ENCODE measurements around the gene L3MBTL4.

Gene L3MBTL4

GRCh38 chr18:5944448-5944847, 470.3 kb downstream of the L3MBTL4 start:
- no peak for DNase-seq

GRCh38 chr18:5943514-5943913, 471.2 kb downstream of the L3MBTL4 start:
- DNase-seq, result no peak

GRCh38 chr18:5942591-5942990, 472.1 kb downstream of the L3MBTL4 start:
- DNase-seq, result no peak

GRCh38 chr18:5941890-5942289, 472.8 kb downstream of the L3MBTL4 start:
- DNase-seq, result no peak

- no peak for DNase-seq
Observed at GRCh38 chr18:5939801-5940667, 474.7 kb downstream of the L3MBTL4 start.

- no peak for DNase-seq
Observed at GRCh38 chr18:5937795-5938194, 476.9 kb downstream of the L3MBTL4 start.

- no peak for DNase-seq
Observed at GRCh38 chr18:5937121-5937520, 477.6 kb downstream of the L3MBTL4 start.

GRCh38 chr18:5930789-5931188, 483.9 kb downstream of the L3MBTL4 start:
- DNase-seq, result no peak

- no peak for DNase-seq
Observed at GRCh38 chr18:5918205-5918858, 496.4 kb downstream of the L3MBTL4 start.

GRCh38 chr18:5914951-5915350, 499.8 kb downstream of the L3MBTL4 start:
- DNase-seq, result no peak

GRCh38 chr18:5914016-5914415, 500.7 kb downstream of the L3MBTL4 start:
- DNase-seq, result no peak

GRCh38 chr18:5912566-5912965, 502.1 kb downstream of the L3MBTL4 start:
- DNase-seq, result no peak

GRCh38 chr18:5909125-5909524, 505.6 kb downstream of the L3MBTL4 start:
- DNase-seq, result no peak
